ENCODE measurements around the gene PTPRK.

PTPRK gene

DNA sequence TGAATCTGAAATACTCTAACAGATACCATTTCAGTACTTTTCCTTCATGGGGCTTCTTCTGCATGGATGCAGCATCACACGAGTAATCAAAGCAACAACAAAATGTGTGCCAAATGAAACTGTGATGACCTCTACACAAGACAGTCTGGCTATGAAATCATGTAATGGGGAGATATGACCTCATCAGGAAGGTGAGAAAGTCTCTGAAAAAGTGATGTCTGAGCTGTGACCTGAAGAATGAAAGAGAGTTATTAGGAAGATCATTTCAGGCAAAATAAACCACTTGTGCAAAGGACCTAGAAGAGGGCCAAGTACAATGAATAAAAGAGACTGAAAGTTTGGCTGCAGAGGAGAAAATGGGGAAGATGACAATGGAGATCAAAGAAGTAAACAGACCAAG, 182.8 kb downstream of the PTPRK start:
- no peak for DNase-seq

DNA sequence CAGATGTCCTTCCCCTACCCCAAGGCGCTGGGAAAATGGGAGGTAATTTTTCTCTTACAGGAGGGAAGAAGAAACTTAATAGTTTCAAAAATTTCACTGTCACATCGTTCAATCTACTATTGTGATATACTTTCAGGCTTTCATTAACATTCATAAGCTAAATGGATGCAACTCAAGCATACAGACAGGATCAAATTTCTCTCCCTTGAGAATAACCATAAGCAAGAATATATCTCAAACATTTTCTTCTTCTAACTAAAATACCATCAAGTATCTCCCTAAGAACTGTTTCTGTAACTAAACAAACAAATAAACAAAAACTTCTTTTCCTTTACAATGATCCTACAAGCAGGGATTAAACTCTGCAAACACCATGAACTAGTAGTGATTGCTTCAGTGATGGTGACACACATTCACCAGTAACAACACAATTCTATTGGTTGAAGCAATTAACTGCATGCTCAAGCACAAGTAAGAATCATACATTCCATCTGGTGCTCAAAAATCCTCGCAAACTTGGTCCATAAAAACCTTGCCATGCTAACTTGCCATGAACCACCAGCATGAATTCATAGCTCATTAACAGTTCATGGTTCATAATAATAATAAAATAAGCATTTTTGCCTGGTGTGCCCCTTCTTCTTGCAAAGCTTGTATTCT, 183.8 kb downstream of the PTPRK start:
- no peak for DNase-seq

- DNase-seq, result no peak
These were observed 184.4 kb downstream of the PTPRK start for GRCh38 chr6:128335963-128336362.

GRCh38 chr6:128333581-128334223, 186.7 kb downstream of the PTPRK start:
- no peak for DNase-seq

DNA sequence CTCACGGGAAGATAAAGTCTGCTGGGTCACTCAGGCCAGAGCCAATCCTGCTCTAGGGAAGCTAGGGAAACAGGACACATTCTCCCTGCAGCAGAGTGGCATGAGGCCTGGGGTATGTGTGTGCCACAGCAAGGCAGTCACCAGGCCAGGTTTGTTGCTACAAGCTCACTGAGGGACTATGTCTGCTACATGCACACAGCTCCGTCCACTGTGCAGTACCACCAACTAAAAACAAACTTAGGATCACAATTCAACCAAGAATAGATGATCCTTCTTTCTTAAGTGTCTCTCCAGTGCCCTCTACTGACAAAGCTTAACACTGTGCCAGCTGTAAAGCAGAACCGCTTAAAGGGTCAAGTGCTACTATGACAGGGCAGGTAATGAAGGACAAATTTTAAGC, 192.5 kb downstream of the PTPRK start:
- DNase-seq, result no peak

DNA sequence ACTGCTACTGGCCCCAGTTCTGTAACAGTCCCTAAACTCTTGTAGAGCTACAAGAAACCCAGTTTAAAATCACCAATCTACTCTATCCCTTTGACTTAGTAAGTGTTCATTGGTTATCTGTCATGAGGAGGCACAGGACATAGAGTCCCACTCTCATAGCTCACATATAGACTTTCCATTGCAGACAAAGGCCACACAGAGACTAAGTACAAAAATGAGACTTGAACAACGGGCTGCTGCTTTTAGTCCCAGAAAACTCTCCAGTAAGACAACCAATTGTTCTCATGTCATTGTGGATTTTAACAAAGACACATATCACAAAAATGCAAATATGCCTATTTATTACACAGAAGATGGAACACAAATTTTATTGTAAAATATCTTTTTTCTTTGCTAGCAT, 197.4 kb downstream of the PTPRK start:
- no peak for DNase-seq

- DNase-seq, result no peak
These were observed 200.5 kb downstream of the PTPRK start for GRCh38 chr6:128319946-128320345.

GRCh38 chr6:128319157-128319556, 201.2 kb downstream of the PTPRK start:
- no peak for DNase-seq

DNA sequence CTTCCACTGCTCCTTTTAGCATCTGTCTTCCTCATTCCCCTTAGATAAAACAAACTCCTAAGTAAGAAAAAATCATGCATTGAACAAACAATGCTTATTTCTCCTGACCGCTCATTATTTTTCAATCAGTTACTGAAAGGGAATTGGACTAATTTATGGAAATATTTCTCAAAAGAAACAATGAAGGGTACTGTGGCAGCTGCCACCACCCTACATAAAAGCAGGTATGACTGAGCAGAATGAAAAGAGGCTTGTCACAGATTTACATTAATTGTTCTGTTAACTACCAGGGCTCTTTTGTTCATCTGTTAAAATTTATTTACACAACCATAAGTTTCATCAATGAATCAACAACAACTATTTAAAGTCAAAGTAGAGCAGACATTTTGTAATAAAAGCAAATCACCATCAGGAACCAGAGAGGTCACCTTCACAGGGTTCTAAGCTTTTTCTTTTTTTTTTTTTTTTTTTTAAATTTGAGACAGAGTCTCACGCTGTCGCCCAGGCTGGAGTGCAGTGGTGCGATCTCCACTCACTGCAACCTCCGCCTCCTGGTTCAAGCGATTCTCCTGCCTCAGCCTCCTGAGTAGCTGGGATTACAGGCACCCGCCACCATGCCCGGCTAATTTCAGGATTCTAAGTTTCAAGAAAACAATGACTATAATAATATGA, 204.0 kb downstream of the PTPRK start:
- DNase-seq, result no peak

- no peak for DNase-seq
These were observed 206.2 kb downstream of the PTPRK start for GRCh38 chr6:128314190-128314589.

- DNase-seq, result no peak
These were observed 208.3 kb downstream of the PTPRK start for GRCh38 chr6:128311944-128312570.

DNA sequence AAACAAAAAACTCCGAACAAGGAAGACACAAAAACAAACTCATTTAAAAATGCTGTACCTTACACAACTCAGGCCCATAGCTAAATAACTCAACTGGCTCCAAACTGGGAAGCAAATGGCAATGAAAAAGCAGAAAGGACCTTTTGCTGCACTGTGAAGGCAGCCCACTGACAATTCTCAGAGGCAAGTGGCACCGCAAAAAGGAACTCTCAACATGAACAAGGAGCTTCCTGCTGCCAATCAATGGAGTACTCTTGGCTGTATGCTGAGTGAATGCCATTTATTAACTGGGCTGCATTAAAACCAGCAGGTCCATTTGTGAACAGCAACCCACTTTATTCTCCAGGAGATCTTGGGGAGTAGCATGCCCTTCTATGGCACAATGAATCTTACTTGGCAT, 209.9 kb downstream of the PTPRK start:
- no peak for DNase-seq

DNA sequence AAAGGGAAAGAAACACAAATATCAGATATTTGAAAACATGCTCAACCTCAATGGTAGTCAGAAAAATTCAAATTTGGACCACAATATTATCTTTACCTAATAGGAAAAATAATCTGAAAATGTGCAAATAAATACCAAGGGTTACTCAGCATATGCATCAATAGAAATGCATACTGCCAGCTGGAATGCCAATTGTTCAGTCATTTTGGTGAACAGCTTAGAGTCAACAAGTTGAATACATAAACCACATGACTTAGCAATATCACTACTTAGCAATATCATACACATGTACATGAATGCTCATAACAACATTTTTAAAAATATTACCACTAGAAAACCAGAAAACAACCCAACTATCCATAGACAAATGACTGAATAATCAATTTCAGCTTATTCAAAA, 212.7 kb downstream of the PTPRK start:
- DNase-seq, result no peak

DNA sequence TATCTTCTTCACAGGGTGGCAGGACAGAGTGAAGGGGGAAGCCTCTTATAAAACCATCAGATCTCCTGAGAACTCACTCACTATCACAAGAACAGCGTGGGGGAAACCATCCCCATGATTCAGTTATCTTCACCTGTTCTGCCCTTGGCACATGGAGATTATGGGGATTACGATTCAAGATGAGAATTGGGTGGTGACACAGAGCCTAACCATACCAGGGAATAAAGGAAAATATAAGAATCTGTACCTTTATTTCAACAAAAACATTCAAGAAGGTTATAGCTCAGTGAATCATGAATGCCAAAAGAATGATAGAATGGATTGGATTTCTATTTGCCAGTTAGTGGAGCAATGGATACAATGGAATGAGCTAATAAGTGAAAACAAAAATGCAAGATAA, 214.4 kb downstream of the PTPRK start:
- DNase-seq, result no peak

GRCh38 chr6:128305228-128305627, 215.2 kb downstream of the PTPRK start:
- no peak for DNase-seq

- DNase-seq, result no peak
These were observed 216.5 kb downstream of the PTPRK start for GRCh38 chr6:128303870-128304269.

GRCh38 chr6:128302942-128303341, 217.5 kb downstream of the PTPRK start:
- DNase-seq, result no peak

GRCh38 chr6:128295670-128296069, 224.7 kb downstream of the PTPRK start:
- DNase-seq, result no peak

DNA sequence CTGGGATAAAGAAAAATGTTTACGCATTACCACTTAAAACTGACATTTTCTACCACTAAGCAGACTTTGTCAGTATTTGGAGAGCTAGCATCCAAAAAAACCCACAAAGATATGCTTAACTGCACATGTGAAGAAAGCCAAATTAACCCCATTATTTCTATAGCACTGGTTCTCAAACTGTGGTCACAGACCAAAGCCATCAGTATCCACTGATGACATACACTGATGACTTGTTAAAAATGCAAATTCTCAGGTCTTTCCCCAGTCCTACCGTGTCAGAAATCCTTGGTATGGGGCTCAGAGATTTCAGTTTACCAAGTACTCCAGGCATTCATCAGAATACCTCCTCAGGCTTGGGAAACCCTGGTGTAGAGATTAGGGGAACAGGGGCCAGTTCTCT, 230.2 kb downstream of the PTPRK start:
- no peak for DNase-seq

- no peak for DNase-seq
These were observed 236.3 kb downstream of the PTPRK start for GRCh38 chr6:128284128-128284527.

- DNase-seq, result no peak
These were observed 237.4 kb downstream of the PTPRK start for GRCh38 chr6:128282961-128283360.

DNA sequence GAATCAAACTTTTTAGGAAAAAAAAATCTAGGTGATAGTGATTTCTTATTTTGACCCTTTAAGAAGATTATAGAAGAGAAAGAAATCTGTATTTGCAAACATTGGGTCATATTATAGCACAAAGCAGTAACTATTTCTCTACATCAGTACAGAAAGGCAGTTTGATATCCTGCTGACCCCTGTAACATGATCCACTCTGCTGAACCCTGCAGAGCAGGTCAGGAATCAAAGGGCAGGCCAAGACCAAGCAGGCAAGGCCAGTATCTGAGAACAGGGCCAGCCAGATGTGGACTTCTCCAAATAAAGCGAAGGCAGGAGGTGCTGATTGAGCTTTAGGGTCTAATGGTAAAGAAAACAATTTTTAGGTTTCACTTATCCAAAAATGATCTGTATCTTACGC, 239.4 kb downstream of the PTPRK start:
- DNase-seq, result no peak

DNA sequence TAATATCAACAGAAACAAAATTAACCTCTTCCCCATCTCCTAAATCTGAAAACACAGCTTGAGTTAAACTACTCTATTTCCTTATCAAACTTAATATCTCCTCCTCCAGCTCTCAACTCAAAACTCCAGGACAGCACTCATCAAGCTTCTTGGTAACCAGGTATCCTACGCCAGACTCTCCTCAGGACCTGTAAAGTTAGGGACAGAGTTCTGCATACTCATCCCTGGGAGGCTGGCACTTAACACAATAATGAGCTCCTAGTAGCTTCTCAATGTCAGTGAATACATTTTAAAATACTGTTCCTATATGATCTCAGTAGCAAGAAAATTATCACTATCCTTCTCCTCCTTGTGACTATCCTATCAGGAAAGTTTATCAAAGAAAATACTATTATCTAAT, 240.3 kb downstream of the PTPRK start:
- no peak for DNase-seq

GRCh38 chr6:128278836-128279235, 241.6 kb downstream of the PTPRK start:
- DNase-seq, result no peak
